DLD1 (cell line): ENCODE results near the gene ATG9B.

ENCODE experiments used
- in situ Hi-C: cut with HindIII; loops from 2 replicates; pipeline ENCODE4 v1.10.0; 2017; ENCODE audit warnings: low sequenced_read_pairs

The ATG9B gene, protein sequence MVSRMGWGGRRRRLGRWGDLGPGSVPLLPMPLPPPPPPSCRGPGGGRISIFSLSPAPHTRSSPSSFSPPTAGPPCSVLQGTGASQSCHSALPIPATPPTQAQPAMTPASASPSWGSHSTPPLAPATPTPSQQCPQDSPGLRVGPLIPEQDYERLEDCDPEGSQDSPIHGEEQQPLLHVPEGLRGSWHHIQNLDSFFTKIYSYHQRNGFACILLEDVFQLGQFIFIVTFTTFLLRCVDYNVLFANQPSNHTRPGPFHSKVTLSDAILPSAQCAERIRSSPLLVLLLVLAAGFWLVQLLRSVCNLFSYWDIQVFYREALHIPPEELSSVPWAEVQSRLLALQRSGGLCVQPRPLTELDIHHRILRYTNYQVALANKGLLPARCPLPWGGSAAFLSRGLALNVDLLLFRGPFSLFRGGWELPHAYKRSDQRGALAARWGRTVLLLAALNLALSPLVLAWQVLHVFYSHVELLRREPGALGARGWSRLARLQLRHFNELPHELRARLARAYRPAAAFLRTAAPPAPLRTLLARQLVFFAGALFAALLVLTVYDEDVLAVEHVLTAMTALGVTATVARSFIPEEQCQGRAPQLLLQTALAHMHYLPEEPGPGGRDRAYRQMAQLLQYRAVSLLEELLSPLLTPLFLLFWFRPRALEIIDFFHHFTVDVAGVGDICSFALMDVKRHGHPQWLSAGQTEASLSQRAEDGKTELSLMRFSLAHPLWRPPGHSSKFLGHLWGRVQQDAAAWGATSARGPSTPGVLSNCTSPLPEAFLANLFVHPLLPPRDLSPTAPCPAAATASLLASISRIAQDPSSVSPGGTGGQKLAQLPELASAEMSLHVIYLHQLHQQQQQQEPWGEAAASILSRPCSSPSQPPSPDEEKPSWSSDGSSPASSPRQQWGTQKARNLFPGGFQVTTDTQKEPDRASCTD

DNA sequence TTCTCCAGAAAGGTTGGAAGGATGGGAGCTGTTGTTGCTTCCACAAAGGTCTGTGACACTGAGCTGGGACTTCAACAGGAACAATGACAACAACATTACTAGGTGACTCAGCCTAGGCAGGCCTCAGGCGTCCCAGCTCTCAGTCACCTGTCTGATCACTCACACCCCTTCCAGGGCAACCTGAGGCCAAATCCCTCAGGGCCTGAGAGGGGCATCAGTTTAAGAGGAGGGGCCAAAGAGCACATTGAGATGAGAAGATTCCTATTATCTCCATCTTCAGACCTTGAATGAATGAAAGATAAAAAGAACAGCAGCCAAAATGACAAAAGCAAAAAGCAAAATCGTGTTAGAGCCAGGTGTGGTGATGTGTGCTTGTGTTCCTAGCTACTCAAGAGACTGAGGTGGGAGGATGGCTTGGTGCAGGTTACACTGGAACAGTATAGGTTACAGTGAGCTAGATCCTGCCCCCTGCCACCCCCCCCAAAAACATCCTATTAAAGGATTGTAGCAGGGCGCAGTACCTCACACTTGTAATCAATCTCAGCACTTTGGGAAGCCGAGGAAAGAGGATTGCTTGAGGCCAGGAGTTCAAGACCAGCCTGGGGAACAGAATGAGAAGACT, at the start of gene ATG9B:
Gene ATG9B (minus strand): TSS at position 60 of the 622 bp plus-strand sequence. CDS start 71 bp downstream, outside the sequence.
- in situ Hi-C loops, result no loop called here

DNA sequence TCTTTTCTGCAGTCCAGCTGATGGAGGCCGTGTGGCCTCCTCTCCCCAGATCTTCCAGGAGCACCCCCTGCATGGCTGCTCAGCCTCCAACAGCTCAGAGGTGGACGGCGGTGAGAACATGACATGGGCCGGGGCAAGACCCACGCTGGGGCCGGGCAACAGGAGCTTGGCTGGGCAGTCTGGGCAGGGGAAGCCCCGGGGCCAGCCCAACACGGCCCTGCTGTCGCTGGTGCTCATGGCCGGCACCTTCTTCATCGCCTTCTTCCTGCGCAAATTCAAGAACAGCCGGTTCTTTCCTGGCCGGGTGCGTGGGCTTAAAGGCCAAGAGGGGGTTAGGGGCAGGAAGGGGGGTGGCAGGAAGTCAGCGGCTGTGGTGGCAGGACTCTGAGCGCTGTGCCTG, 49.7 kb upstream of the ATG9B start:
- in situ Hi-C loops, result no loop called here

DNA sequence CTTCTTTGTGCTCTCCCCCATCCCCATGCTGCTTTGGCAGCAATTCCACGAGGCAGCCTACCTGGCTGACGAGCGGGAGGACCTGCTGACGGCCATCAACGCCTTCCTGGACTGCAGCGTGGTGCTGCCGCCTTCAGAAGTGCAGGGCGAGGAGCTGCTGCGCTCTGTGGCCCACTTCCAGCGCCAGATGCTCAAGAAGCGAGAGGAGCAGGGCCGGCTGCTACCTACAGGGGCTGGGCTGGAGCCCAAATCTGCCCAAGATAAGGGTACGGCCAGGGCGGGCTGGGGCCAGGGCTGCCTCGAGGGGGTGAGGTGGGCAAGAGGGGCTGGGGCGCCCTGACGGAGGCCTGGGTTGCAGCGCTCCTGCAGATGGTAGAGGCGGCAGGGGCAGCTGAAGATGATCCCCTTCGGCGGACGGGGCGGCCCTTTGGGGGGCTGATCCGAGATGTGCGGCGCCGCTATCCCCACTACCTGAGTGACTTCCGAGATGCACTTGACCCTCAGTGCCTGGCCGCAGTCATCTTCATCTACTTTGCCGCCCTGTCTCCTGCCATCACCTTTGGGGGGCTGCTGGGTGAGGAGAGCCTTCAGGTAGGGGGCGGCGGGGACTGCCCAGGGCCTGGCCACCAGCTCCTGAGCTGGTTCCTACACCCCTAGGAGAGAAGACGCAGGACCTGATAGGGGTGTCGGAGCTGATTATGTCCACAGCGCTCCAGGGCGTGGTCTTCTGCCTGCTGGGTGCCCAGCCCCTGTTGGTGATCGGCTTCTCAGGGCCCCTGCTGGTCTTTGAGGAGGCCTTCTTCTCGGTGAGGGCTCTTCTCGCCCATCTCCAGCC, 47.0 kb upstream of the ATG9B start:
- in situ Hi-C loops, result no loop called here

DNA sequence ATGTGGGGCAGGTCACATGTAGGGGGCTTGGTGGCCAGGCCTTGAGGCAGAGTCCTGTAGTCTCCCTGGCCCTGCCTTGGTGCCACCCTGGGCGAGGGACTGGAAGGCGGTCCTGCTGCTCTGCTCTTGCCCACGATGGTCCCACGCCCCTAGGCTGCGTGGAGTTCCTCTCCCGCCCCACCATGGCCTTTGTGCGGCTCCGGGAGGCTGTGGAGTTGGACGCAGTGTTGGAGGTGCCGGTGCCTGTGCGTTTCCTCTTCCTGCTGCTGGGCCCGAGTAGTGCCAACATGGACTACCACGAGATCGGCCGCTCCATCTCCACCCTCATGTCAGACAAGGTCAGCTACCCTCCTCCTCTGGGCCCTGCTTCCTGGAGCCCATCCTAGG, 46.3 kb upstream of the ATG9B start:
- in situ Hi-C loops, result no loop called here

DNA sequence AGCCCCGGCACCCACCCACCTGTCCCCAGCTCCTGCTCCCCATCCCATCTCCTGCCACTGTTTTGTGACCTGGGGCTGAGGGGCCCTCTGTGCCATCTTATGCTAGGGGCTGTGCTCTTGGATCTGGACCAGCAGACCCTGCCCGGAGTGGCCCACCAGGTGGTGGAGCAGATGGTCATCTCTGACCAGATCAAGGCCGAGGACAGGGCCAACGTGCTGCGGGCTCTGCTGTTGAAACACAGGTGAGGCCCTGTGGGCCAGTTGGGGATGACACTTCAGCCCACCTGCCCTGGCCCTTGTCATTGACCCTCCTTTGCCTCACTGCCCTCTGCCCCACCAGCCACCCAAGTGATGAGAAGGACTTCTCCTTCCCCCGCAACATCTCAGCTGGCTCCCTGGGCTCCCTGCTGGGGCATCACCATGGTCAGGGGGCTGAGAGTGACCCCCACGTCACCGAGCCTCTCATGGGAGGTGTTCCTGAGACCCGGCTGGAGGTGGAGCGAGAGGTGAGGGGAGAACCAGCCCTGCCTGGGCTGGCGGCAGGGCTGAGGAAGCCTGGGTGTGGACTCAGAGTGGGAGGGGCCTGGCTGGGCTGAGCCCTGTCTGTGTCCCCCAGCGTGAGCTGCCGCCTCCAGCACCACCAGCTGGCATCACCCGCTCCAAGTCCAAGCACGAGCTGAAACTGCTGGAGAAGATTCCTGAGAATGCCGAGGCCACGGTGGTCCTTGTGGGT, 45.7 kb upstream of the ATG9B start:
- in situ Hi-C loops, result no loop called here

DNA sequence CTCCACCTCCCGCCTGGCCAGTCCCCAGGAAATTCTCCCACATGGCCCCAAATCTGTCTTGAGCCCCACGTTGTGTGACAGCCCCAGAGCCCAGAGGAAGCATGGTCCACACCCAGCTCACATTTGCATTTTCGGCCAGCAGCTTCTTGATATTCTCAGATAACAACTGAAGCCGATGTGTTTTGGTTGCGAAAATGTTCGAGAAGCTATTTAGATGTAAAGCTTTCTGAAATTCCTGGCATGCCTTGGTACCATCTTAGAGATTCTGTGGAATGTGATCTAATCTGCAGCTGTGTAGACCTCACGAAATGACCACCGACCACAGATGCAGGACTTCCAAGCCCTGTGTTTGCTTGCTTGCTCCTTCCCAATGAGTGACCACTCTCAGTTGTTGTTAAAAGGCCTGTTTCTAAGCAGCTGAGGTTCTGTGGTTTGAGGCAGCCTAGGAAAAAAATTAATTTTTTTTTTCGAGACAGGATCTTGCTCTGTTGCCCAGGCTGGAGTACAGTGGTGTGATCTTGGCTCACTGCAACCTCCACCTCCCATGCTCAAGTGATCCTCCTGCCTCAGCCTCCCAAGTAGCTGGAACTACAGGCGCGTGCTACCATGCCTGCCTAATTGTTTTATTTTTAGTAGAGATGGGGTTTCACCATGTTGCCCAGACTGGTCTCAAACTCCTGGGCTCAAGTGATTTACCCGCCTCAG, 43.9 kb upstream of the ATG9B start:
- in situ Hi-C loops, result no loop called here

DNA sequence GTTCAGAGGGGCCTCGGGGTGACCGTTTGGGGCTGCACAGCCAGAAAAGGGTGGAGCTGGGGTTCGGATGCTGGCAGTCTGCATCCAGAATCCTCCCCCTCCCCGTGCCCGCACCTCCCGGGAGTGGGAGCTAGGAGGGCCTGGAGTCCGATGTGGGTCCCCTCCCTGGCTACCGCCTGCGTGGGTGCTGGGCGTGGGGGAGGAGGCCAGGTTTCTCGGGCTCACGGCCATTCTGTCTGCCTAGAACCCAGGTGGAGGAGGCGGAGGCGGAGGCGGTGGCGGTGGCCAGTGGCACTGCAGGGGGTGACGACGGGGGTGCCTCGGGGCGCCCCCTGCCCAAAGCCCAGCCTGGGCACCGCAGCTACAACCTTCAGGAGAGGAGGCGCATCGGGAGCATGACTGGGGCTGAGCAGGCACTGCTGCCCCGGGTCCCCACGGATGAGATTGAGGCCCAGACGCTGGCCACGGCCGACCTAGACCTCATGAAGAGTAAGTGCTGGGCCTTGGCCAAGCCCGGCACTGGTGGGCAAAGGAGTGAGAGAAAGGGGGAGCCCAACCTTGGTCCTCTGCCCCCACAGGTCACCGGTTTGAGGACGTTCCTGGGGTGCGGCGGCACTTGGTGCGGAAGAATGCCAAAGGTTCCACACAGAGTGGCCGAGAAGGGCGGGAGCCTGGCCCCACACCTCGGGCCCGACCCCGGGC, 42.1 kb upstream of the ATG9B start:
- in situ Hi-C loops, result no loop called here

DNA sequence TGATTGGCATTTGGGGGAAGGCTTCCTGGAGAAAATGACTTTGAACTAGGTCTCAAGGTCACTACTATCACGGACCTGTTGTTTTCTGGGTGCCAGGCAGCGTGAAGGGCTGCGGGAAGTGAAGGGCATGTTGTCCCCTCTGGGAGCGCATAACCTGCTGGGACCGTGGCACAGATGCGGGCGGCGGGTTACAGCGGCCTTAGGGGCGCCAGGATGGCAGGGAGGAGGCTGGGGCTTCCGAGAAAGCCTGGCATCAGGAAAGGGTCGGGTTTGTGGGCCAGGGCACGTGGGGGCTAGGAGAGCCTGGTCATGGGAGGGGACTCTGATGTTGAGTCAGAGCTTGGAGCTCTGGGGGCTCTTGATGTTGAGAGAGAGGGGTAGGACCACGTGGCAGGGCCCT, 41.2 kb upstream of the ATG9B start:
- in situ Hi-C loops, result no loop called here

DNA sequence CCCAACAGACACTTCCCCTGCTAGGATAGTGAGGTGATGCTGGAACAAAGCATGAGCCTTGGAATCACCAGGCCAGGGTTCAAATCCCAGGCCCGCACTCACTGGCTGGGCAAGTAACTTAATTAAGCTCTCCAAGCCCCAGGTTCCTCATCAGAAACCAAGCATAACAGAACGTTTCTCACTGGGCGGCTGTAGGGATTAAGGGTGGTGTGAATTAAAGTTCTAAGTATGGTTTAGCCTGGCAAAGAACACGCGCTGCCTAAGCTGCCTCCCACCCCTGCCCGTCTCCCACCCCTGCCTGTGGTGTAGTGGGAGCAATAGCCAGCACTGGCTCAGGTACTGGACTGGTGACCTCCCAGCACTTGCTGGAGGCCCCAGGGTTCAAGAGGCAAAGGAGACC, 40.7 kb upstream of the ATG9B start:
- in situ Hi-C loops, result no loop called here

DNA sequence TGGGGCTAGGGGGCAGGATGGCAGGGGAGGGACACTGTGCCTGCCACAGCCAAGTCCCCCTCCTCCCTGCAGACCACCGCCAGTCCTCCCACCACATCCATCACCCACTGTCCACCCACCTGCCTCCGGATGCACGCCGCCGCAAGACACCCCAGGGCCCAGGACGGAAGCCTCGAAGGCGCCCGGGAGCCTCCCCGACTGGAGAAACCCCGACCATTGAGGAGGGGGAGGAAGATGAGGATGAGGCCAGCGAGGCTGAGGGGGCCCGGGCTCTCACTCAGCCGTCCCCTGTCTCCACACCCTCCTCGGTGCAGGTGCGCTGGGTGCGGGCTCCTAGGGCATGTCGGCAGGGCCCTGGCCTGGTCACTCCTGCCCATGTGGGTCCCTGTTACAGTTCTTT, 40.2 kb upstream of the ATG9B start:
- in situ Hi-C loops, result no loop called here

DNA sequence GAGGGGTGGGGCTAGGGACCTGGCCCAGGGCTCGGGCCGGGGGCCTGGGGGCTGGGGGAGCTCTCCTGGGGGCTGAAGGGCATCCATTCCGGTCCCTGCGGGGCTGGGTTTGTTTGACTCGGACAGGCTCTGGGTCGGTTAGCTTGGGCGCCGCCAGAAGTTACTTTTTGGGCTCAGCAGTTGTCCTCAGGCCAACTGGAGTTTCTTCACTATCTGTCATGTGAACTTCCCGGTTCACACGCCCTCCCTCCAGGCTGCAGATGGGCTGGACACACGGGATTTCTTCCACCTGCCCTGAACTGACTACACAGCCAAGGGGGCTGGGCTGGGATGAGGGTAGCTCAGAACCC, 38.9 kb upstream of the ATG9B start:
- in situ Hi-C loops, result no loop called here

DNA sequence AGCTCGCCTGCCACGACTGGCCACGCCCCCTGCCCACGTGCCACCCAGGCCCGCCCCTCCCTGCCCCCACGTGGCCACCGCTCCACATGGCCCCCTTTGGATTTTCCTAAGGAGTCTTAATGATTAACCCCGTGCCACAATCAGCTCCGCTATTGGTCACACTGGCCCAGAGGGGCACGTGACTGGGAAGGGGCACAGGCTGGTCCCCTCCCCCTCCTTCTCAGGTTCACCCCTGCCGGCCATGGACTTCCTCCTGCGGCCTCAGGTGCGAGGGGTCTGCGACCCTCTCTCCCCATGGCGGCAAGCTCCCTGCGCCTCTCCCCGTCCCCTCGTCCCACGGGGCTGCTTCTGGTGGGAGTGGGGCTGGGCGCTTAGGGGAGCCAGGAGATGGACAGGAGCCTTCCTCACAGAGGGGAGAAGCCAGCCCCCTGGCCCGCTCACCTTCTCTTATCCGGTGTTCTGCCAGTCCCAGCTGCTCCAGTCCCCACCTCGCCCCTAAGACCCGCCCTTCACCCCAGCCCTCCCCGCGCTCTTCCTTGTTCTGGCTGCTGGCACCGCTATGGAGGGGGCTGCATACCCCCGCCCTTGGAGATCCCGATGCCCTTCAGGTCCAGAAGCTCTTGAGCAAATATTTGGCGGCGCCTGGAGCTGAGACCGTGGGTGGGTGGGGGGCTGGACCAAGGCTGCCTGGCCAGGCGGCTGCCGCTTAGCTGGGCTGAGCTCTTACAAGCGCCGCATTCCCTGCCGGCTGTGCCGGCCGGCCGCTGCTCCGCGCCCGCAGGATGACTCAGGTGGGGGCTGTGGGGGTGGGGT, 38.3 kb upstream of the ATG9B start:
- in situ Hi-C loops, result no loop called here

DNA sequence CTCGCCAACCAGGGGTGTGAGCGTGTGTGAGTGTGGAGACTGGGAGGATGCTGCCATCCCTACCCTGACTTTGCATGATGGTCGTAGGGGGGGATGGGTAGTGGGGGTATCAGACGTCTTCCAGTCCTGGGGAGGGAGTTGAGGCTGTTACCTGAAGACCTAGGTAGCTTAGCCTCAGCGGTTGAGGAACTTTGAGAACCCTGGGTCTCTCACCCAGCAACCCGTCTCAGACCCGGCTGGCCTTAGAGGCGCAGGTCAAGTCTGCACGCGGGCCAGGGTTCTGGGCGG, 37.8 kb upstream of the ATG9B start:
- in situ Hi-C loops, result no loop called here

DNA sequence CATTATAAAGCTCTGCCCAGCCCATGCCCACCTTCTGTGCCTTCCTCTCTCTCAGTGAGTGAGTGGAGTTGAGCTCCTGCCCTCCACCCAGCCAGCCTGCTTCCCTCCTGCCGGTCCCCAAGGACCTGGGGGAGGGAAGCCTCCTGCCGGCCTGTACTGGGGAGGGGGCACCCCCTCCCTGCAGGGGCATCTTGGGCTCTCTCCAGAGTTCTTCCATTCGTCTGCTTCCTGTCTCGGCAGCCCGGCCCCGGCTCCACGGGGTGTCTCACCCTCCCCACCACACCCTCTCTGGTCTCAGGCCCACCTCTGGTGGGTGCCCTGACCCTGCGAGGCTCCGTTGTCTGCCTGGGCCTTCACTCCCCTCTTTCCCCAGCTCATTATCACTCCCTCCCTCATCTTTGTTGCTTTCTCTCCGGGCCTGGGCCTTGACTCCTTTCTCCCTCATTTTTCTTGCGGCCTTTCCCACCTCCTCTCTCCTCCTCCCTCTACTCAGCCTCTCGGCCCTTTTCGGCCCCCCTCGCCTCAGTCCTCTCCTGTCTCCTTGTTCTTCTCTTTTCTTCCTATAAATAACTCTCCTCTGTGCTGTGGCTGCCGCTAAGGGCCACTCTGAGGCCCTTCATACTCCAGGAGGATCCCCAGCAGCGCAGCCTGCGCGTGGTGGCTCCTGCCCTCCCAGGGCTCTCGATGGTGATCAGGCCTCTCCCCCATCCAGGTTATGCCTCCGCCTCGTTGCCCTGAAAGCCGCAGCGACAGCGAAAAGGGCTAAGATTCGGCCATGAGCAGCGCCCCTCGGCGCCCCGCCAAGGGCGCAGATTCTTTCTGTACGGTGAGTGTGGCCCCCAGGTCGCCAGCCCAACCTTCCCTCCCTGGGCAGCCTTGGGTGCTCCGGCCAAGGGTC, 37.2 kb upstream of the ATG9B start:
- in situ Hi-C loops, result no loop called here

DNA sequence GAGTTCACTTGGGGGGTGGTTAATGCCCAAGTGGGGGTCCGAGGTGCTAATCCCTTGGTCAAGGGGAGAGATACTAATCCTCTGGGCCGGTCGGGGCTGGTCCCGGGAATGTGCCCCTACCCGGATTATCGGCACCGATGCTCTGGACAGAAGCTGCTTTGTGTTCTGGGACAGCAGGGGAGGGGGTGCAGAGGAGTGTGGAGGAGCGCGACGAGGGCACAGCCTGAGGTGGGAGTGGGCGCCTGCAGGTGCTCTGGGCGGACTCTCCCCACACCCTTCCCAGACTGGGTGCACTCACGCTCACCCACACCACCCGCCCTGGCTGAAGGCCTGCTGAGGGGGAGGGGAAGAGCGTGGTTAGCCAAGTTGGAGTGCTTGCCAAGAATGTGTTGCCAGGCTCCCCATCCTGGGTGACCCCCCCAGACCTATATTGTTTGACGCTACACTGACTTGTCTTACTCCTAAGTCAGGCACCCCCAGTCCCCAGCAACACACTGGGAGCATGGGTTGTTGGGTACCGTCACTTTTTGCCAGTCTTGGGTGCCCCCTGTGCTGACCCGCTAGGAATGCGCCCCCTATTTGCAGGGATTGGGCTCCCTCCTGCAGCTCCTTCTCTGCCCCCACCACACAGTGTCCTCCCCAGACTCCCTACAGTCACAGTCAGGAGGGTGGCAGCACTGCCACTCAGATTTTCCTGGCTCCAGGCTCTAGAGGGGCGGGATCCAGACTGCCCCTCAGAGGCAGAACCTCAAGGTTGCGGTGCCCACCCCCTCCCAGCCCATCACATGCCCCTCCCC, 36.3 kb upstream of the ATG9B start:
- in situ Hi-C loops, result no loop called here

DNA sequence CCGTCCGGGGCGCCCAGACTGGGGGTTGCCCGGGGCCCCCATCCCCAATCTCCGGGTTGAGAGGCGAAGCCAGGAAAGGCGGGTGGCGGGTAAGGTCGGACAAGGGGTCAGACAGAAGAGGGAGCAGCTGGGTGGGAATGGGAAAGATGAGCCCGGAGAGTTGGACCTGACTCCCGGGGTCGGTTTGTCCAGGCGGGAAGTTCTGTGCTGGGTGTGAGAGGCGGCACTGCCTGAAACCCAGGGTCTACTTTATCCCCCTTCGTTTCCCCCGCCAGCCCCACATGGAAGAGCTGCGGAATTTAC, 35.8 kb upstream of the ATG9B start:
- in situ Hi-C loops, result no loop called here
